COLO829 (cell line): ENCODE measurements around the gene PIK3CG.
"Not testable (repeated sequence)": the region's sequence is repeated elsewhere in the genome, so short reads cannot be mapped to it uniquely, and the experiment has no call there.

Experiments used
- DNase-seq: peaks from one replicate; pipeline ENCODE4 v3.0.0; 2012; ENCODE audit warnings: low spot score

The PIK3CG gene

GRCh38 chr7:106887421-106887820, 22.3 kb downstream of the PIK3CG start:
- DNase-seq: no peak

- no peak for DNase-seq
These were observed 23.1 kb downstream of the PIK3CG start for GRCh38 chr7:106888204-106888603.

- no peak for DNase-seq
These were observed 25.9 kb downstream of the PIK3CG start for GRCh38 chr7:106890952-106891351.

DNA sequence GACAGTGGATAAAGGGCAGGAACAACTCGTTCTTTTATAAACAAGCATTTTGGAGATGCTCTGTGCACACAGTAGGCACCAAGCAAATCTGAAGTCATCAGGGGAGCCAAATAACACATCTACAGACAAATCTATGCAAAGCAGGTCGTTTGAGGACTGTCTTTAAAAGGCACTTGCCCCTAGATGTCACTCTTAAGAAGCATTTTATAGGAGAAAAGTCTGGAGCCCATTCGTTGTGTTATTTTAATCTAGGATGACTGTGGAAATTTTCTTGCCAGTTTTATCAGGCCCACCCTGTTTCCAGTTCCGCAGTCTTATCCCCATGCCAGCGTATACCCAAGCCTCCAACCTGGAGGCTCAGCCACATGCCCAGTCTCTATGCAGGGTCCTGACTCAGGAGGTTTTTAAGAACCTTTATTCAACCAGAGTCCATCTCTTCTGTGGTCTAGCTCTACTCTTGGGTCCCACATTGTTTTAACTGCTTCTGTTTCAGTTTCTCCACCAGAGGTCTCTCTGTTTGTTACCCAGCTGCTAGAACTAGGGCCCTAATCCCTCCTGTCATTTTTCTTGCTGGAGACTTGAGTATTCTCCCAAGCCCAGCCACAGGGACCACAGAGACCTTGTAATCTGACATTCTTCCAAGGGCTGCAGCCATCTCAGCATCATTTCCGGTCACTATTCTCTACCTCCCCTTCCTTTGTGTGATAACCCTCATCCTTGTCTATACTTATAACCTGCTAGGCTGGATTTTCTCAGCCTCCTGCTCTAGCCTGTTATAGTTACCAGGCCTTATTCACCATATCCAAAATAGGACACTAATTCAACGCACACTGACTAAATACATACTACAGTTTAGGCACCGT, 26.7 kb downstream of the PIK3CG start:
- DNase-seq: no peak

DNA sequence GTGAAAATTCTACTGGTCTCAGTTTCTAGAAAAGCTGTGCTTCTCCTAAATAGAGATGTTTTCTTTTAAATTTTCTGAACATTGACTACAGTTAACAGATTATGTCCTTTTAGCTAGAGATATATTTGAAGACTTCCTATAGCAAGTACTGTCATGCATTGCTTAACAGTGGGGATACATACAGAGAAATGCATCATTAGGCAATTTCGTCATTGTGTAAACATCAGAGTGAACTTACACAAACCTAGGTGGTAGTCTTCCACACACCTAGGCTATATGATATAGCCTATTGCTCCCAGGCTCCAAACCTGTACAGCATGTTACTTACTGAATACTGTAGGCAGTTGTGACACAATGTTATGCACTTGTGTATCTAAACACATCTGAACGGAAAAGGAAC, 28.5 kb downstream of the PIK3CG start:
- no peak for DNase-seq

- DNase-seq: no peak
These were observed 30.3 kb downstream of the PIK3CG start for GRCh38 chr7:106895246-106895864.

- no peak for DNase-seq
These were observed 31.1 kb downstream of the PIK3CG start for GRCh38 chr7:106896231-106896630.

DNA sequence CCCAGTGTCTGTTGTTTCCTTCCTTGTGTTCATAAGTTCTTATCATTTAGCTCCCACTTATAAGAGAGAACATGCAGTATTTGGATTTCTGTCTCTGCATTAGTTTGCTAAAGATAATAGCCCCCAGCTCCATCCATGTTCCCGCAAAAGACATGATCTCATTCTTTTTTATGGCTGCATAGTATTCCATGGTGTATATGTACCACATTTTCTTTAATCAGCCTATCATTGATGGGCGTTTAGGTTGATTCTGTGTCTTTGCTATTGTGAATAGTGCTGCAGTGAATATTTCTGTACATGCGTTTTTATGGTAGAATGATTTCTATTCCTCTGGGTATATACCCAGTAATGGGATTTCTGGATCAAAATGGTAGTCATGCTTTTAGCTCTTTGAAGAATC, 32.5 kb downstream of the PIK3CG start:
- not testable (repeated sequence) for DNase-seq

- not testable (repeated sequence) for DNase-seq
These were observed 33.9 kb downstream of the PIK3CG start for GRCh38 chr7:106898967-106899366.

- no peak for DNase-seq
These were observed 36.9 kb downstream of the PIK3CG start for GRCh38 chr7:106901828-106902441.

GRCh38 chr7:106905734-106906133, 40.7 kb downstream of the PIK3CG start:
- no peak for DNase-seq

GRCh38 chr7:106911959-106912358, 46.9 kb downstream of the PIK3CG start:
- DNase-seq: no peak

DNA sequence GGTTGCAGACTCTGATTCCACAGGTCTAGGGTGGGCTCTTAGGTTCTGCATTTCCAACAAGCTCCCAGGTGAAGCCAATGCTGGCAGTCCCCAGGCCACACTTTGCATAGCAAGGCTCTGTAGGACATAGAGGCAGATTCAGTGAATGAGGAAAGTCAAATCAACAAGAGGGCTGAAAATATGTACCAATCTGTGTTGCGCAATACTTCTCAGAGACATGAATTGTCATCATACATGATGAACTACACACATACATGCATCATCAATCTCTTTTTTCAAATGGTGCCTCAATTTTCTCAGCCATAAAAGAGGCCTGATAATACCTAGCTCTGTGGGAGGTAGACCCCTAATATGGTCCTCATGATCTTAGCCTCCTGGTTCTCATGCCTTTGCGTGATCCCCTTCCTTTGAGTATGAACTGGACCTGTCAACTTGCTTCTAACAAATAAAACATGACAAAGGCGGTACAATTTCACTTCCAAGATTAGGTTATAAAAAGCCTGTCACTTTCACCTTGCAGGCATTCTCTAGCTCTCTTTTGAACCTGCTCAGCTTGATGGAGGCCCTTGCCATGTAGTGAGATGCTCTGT, 49.0 kb downstream of the PIK3CG start:
- DNase-seq: no peak

GRCh38 chr7:106915407-106915806, 50.3 kb downstream of the PIK3CG start:
- no peak for DNase-seq

- DNase-seq: no peak
These were observed 50.8 kb downstream of the PIK3CG start for GRCh38 chr7:106915873-106916272.

DNA sequence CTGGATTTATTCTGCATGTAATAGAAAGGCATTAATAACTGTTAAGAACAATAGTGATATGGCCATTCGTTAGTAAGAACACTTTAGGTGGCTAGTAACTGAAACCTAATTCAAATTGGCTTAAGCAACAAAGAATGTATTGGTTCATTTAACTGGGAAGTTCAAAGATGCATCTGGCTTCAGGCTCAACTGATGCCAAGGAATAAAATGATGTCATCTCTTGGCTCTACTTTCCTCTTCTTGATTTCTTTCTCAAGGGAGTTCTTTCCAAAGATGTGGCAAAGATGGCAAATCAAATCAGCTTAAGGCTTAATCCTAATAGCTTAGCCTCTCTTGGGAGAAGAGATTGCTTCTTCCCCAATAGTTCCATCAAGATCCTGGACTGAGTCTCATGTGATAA, 51.6 kb downstream of the PIK3CG start:
- no peak for DNase-seq

GRCh38 chr7:106918991-106919390, 53.9 kb downstream of the PIK3CG start:
- no peak for DNase-seq

DNA sequence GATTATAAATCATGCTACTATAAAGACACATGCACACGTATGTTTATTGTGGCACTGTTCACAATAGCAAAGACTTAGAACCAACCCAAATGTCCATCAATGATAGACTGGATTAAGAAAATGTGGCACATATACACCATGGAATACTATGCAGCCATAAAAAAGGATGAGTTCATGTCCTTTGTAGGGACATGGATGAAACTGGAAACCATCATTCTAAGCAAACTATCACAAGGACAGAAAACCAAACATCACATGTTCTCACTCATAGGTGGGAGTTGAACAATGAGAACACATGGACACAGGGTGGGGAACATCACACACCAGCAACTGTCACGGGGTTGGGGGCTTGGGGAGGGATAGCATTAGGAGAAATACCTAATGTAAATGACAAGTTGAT, 59.4 kb downstream of the PIK3CG start:
- not testable (repeated sequence) for DNase-seq

GRCh38 chr7:106926892-106927291, 61.8 kb downstream of the PIK3CG start:
- DNase-seq: no peak

DNA sequence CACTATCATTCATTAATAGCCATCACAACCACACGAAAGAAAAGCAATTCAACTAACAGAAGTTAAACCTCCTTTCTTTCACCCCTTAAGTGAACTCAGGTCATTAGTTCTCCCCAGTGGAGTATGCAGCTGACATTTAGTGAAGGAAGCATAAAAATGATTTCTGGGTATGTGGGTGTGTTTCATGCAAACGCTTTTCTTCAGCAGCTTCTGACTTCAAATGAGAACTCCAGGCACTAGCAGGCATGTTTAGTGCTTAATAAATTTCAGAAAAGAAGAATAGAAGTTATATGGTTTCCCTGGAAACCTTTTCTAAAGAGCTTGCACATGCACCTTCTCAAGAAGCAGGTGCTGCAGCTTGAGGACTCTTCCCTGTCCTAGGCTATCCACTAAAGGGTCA, 62.5 kb downstream of the PIK3CG start:
- no peak for DNase-seq

DNA sequence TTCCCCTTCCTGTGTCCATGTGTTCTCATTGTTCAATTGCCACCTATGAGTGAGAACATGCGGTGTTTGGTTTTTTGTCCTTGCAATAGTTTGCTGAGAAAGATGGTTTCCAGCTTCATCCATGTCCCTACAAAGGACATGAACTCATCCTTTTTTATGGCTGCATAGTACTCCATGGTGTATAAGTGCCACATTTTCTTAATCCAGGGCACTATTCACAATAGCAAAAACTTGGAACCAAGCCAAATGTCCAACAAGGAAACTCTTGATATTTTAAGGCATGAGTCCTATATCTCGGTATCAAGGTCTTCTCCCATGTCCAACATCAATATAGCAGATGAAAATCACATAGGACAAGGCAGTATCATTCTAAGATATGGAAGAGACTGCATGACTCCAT, 64.5 kb downstream of the PIK3CG start:
- not testable (repeated sequence) for DNase-seq

DNA sequence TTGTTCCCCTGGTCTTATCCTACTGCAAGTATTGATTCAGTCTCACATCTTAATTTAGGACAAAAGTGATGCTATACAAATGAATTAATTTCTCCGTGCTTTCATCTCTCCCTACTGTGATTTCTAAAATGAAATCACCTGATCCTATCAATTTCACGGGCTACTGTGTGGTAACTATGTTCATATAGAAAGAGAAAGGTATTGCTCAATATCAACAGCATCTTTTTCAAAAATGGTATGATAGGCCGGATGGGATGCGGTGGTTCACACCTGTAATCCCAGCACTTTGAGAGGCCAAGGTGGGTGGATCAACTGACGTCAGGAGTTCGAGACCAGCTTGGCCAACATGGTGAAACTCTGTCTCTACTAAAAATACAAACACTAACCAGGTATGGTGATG, 71.2 kb downstream of the PIK3CG start:
- DNase-seq: no peak

DNA sequence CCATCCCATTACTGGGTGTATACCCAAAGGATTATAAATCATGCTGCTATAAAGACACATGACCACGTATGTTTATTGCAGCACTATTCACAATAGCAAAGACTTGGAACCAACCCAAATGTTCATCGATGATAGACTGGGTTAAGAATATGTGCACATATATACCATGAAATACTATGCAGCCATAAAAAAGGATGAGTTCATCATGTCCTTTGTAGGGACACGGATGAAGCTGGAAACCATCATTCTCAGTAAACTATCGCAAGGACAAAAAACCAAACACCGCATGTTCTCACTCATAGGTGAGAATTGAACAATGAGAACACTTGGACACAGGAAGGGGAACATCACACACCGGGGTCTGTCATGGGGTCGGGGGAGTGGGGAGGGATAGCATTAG, 73.0 kb downstream of the PIK3CG start:
- DNase-seq: not testable (repeated sequence)
